ENCODE results near the gene GRID2IP. TPM values are rescaled to one million over a fixed set of nuclear protein-coding genes. Genes with fewer than 3 reads are reported as not detected.
A peak's percentile ranks its signal among the peaks of the same experiment; 100 is the strongest.

Gene GRID2IP
- total and polyA plus RNA-seq, 8 donors = 0.21 to 1.3 (median 1.1) TPM

- intact Hi-C loops (cut with DNase I) = no loop called here
Measured at GRCh38 chr7:6497637-6497905, 53.7 kb downstream of the GRID2IP start.

GRCh38 chr7:6496842-6497636 is 54.2 kb downstream of the GRID2IP start:
- H3K36me3 ChIP-seq = no peaks in the 10 kb centered on the region
- H3K27ac ChIP-seq = no peak overlapping the region
- ATAC-seq (no peak), DNase-seq (no peak)
- intact Hi-C loops (cut with DNase I) = no loop called here
- H3K4me1 ChIP-seq = no peaks in the 10 kb centered on the region
- H3K9me3 ChIP-seq = no peaks in the 10 kb centered on the region
- no peak for TF ChIP-seq CTCF (IDR thresholded peaks at IDR 0.05)
- no peak overlapping the region for H3K4me3 ChIP-seq
- H3K27me3 ChIP-seq = no peaks in the 10 kb centered on the region

More at GRCh38 chr7:6497637-6497905, 53.7 kb downstream of the GRID2IP start:
- no peaks in the 10 kb centered on the region for H3K4me1 ChIP-seq
- no peak overlapping the region for H3K27ac ChIP-seq
- ATAC-seq (no peak), DNase-seq (no peak)
- H3K27me3 ChIP-seq = no peaks in the 10 kb centered on the region
- no peaks in the 10 kb centered on the region for H3K36me3 ChIP-seq
- TF ChIP-seq CTCF (IDR thresholded peaks at IDR 0.05) = no peak
- no peaks in the 10 kb centered on the region for H3K9me3 ChIP-seq
- no peak overlapping the region for H3K4me3 ChIP-seq

GRCh38 chr7:6495597-6496262 is 55.5 kb downstream of the GRID2IP start:
- H3K27ac ChIP-seq = no peak overlapping the region
- no peaks in the 10 kb centered on the region for H3K9me3 ChIP-seq
- intact Hi-C loops (cut with DNase I) = no loop called here
- no peaks in the 10 kb centered on the region for H3K27me3 ChIP-seq
- no peak for TF ChIP-seq CTCF (IDR thresholded peaks at IDR 0.05)
- no peak overlapping the region for H3K4me3 ChIP-seq
- no peaks in the 10 kb centered on the region for H3K4me1 ChIP-seq
- ATAC-seq = no peak
- DNase-seq = no peak
- no peaks in the 10 kb centered on the region for H3K36me3 ChIP-seq

GRCh38 chr7:6494365-6494764 is 56.9 kb downstream of the GRID2IP start:
- intact Hi-C loops (cut with DNase I) = no loop called here
- Histone ChIP-seq H3K36me3 (no peaks in the 10 kb centered on the region), H3K4me1 (no peaks in the 10 kb centered on the region), H3K4me3 (no peak overlapping the region), H3K27ac (no peak overlapping the region), H3K27me3 (no peaks in the 10 kb centered on the region), H3K9me3 (peaks cover 0 to 2% of the 10 kb centered on the region in 2 donors)
- ATAC-seq (no peak), DNase-seq (no peak)
- TF ChIP-seq CTCF (IDR thresholded peaks at IDR 0.05) = no peak

- no peak overlapping the region for H3K4me3 ChIP-seq
- intact Hi-C loops (cut with DNase I) = no loop called here
- H3K9me3 ChIP-seq = peaks cover 0 to 2% of the 10 kb centered on the region in 2 donors
- DNase-seq (peak in 1 of 4 donors; percentile 19), ATAC-seq (no peak)
- H3K27ac ChIP-seq = no peak overlapping the region
- no peaks in the 10 kb centered on the region for H3K4me1 ChIP-seq
- no peaks in the 10 kb centered on the region for H3K36me3 ChIP-seq
- no peaks in the 10 kb centered on the region for H3K27me3 ChIP-seq
- no peak for TF ChIP-seq CTCF (IDR thresholded peaks at IDR 0.05)
Measured at GRCh38 chr7:6491194-6491593, 60.1 kb downstream of the GRID2IP start.
